GM12878 (cell line): ENCODE data around the gene ENSA. TPM values are rescaled to one million over a fixed set of nuclear protein-coding genes. Genes with fewer than 3 reads are reported as not detected.

ENCODE experiments used
- BACH1 ChIP-seq: fragments of 450-650 bp; IDR thresholded peaks from 2 replicates; pipeline ENCODE4 v1.6.1; 2017; ENCODE audit warnings: mild to moderate bottlenecking, borderline replicate concordance
- BHLHE40 ChIP-seq, 2 experiments: fragments of 450-650 bp in 1 of 2; IDR thresholded peaks; 2 replicates each; pipeline ENCODE4 v1.6.1; 2011 to 2017; ENCODE audit warnings: low read depth in 2 of 2, borderline replicate concordance in 1 of 2, improper control_type of control experiment in 1 of 2, low read length in 1 of 2, mild to moderate bottlenecking in 1 of 2
- BRCA1 ChIP-seq: IDR thresholded peaks from 2 replicates; pipeline ENCODE4 v1.6.1; 2011; ENCODE audit warnings: low read depth, low read length, improper control_type of control experiment
- CTCF ChIP-seq, 3 experiments: IDR thresholded peaks in 2 of 3; conservative IDR thresholded peaks in 1 of 3; 2 replicates each; pipeline ENCODE4 v1.5.1; 2011; ENCODE audit warnings: low read depth in 3 of 3, low read length in 3 of 3, mild to moderate bottlenecking in 3 of 3, control low read depth in 2 of 3, moderate library complexity in 2 of 3, inconsistent platforms in 1 of 3, mixed read lengths in 1 of 3; ENCODE audit not compliant: control insufficient read depth in 2 of 3, insufficient read depth in 1 of 3; ENCODE audit errors: extremely low read depth in 1 of 3
- E2F8 ChIP-seq: fragments of 450-650 bp; IDR thresholded peaks from 2 replicates; pipeline ENCODE4 v1.6.1; 2018; ENCODE audit warnings: mild to moderate bottlenecking, low read depth, moderate library complexity; ENCODE audit not compliant: partially characterized antibody
- MTA3 ChIP-seq: IDR thresholded peaks from 2 replicates; pipeline ENCODE4 v1.6.1; 2012; ENCODE audit warnings: low read length, inconsistent platforms, borderline replicate concordance
- NFXL1 ChIP-seq: fragments of 450-650 bp; IDR thresholded peaks from 2 replicates; pipeline ENCODE4 v1.6.1; 2017; ENCODE audit warnings: antibody characterized with exemption, mild to moderate bottlenecking, borderline replicate concordance
- POLR2AphosphoS5 ChIP-seq: IDR thresholded peaks from 2 replicates; pipeline ENCODE4 v1.6.1; 2011; ENCODE audit warnings: mild to moderate bottlenecking, low read length, inconsistent platforms
- ZBTB11 ChIP-seq: fragments of 450-650 bp; formaldehyde crosslinking; IDR thresholded peaks from 2 replicates; pipeline ENCODE4 v1.5.0; 2022; ENCODE audit warnings: mild to moderate bottlenecking, missing genetic modification characterization
- ZNF592 ChIP-seq: fragments of 450-650 bp; IDR thresholded peaks from 2 replicates; pipeline ENCODE4 v1.6.1; 2017; ENCODE audit warnings: mild to moderate bottlenecking, moderate library complexity
- polyA plus RNA-seq, 11 experiments: library from polyadenylated mRNA; depleted of rRNA in 4 of 11; unstranded in 6 of 11; stranded (reverse) in 5 of 11; fragments of >200 nt; fragmentation: Nextera tagmentation in 4 of 11; fragmentation: Illumina TruSeq in 1 of 11; extraction: Ambion mirVana in 4 of 11; extraction: Trizol in 1 of 11; gene quantifications; 1 replicate in 1 of 11; 2 replicates in 10 of 11; pipeline versions ENCODE4 v1.2.1 to v1.2.3, GENCODE V29; 2011 to 2016; ENCODE audit warnings: inconsistent platforms in 2 of 11, missing spikeins in 2 of 11, low read depth in 1 of 11
- total RNA-seq, 4 experiments: library from RNA; depleted of rRNA in 3 of 4; stranded (reverse); fragments of >200 nt in 3 of 4; fragmentation: Illumina TruSeq in 1 of 4; extraction: Trizol in 1 of 4; gene quantifications; 2 replicates each; pipeline versions ENCODE4 v1.2.1 to v1.2.3, GENCODE V29; 2013 to 2021

Gene ENSA
- total and polyA plus RNA-seq, 10 of the 15 experiments (the other 5 are each of a cell fraction or from before 2014, with no cell fraction given) = 56.1 to 605 (median 143) TPM

GRCh38 chr1:150629115-150629928 lies at the start of gene ENSA (continued):
- TF ChIP-seq ZNF592 (no peak), CTCF (IDR thresholded peaks at IDR 0.05 in 2 of 3, conservative IDR thresholded peaks at IDR 0.05 in 1 of 3; ENCODE audit: control insufficient read depth in 2 of 3, extremely low read depth in 1 of 3, insufficient read depth in 1 of 3, low read depth in 3 of 3, low read length in 3 of 3) (no peak), BRCA1 (no peak), ZBTB11 (no peak), POLR2AphosphoS5 (peak; percentile 89), BHLHE40 (IDR thresholded peaks at IDR 0.05; ENCODE audit: borderline replicate concordance in 1 of 2, low read depth in 2 of 2, low read length in 1 of 2) (peak; percentile 59 to 76; a peak in 3 of 4 replicates), NFXL1 (no peak), BACH1 (peak; percentile 30; the same call in 1 of the 2 replicates), MTA3 (no peak), E2F8 (no peak)
